GM12878 (cell line): Measurements from ENCODE around the gene GRIPAP1. TPM values are rescaled to one million over a fixed set of nuclear protein-coding genes. Genes with fewer than 3 reads are reported as not detected.

Source experiments
- ATAC-seq: fragments of 200-7000 bp; cut with Tn5 transposase; 3 replicates; pipeline ENCODE4 v1.9.1; 2020; ENCODE audit warnings: mild to moderate bottlenecking, moderate library complexity
- BruUV-seq: library from RNA; stranded (reverse); fragments of 400-500 nt; replicated peaks from 2 replicates; lab custom pipeline; 2021; lab: Mats Ljungman, UMichigan
- CTCF ChIA-PET: fragments of 300-600 bp; sonication (Branson Sonifier 250); formaldehyde crosslinking; extraction: SDS; loops from one replicate; lab custom pipeline; 2021; ENCODE audit warnings: inconsistent platforms; lab: Yijun Ruan, JAX
- POLR2A ChIA-PET: fragments of 350-600 bp; formaldehyde crosslinking; extraction: SDS; loops from one replicate; lab custom pipeline; 2021; ENCODE audit warnings: inconsistent platforms; lab: Charles Lee
- RAD21 ChIA-PET: fragments of 300-600 bp; sonication (Branson Sonifier 250); formaldehyde crosslinking; loops from one replicate; lab custom pipeline; 2023; ENCODE audit warnings: antibody characterized with exemption; ENCODE audit not compliant: unreplicated experiment; lab: Charles Lee
- SMC1A ChIA-PET: fragments of 300-600 bp; sonication (Branson Sonifier 250); formaldehyde crosslinking; loops from one replicate; lab custom pipeline; 2023; ENCODE audit not compliant: unreplicated experiment, uncharacterized antibody; lab: Charles Lee
- DNase-seq: peaks from one replicate; pipeline ENCODE4 v3.0.0-alpha.2; 2011; ENCODE audit warnings: low read depth, low spot score
- FAIRE-seq: peaks from 3 replicates; lab custom pipeline; 2011; peaks lifted over from hg19 to GRCh38; lab: Jason Lieb, UNC
- H2AFZ ChIP-seq: 2 replicates; pipeline ENCODE4 v1.6.0; 2011; ENCODE audit warnings: low read depth, low read length, control low read depth; ENCODE audit not compliant: control insufficient read depth
- H3K27ac ChIP-seq: 2 replicates; pipeline ENCODE4 v1.5.1; 2011; ENCODE audit warnings: control low read depth; ENCODE audit not compliant: control insufficient read depth, insufficient read depth
- H3K27me3 ChIP-seq, 2 experiments: replicated peaks in 1 of 2; 2 replicates each; pipeline versions ENCODE4 v1.6.0 to v1.6.1; 2011; ENCODE audit warnings: low read length in 1 of 2; ENCODE audit not compliant: control insufficient read depth in 2 of 2, insufficient read depth in 2 of 2
- H3K36me3 ChIP-seq, 2 experiments: 2 replicates each; pipeline ENCODE4 v1.5.1; 2011; ENCODE audit warnings: low read length in 1 of 2; ENCODE audit not compliant: control insufficient read depth in 2 of 2, insufficient read depth in 2 of 2
- H3K4me1 ChIP-seq: 2 replicates; pipeline ENCODE4 v1.6.1; 2011; ENCODE audit warnings: mild to moderate bottlenecking, low read length, moderate library complexity, mixed read lengths; ENCODE audit not compliant: control insufficient read depth, insufficient read depth
- H3K4me2 ChIP-seq: 2 replicates; pipeline ENCODE4 v1.6.0; 2011; ENCODE audit warnings: control low read depth; ENCODE audit not compliant: control insufficient read depth, insufficient read depth
- H3K4me3 ChIP-seq: fragments of 200-600 bp; sonication (generic); 2 replicates; pipeline ENCODE4 v1.5.1; 2016
- H3K79me2 ChIP-seq: 2 replicates; pipeline ENCODE4 v1.6.0; 2011; ENCODE audit warnings: low read length; ENCODE audit not compliant: control insufficient read depth, insufficient read depth
- H3K9ac ChIP-seq: 2 replicates; pipeline ENCODE4 v1.8.0; 2011; ENCODE audit warnings: low read length, control low read depth, mixed read lengths; ENCODE audit not compliant: control insufficient read depth, insufficient read depth
- H3K9me3 ChIP-seq: replicated peaks from 3 replicates; pipeline ENCODE4 v1.5.1; 2011; ENCODE audit warnings: mild to moderate bottlenecking, low read length; ENCODE audit not compliant: control insufficient read depth, insufficient read depth
- H4K20me1 ChIP-seq: 2 replicates; pipeline ENCODE4 v1.6.0; 2011; ENCODE audit not compliant: control insufficient read depth, insufficient read depth
- NR2C1 ChIP-seq: fragments of 450-650 bp; IDR thresholded peaks from 2 replicates; pipeline ENCODE4 v1.6.1; 2017; ENCODE audit warnings: antibody characterized with exemption, mild to moderate bottlenecking, moderate library complexity
- PAX8 ChIP-seq: fragments of 450-650 bp; IDR thresholded peaks from 2 replicates; pipeline ENCODE4 v1.6.1; 2017; ENCODE audit warnings: mild to moderate bottlenecking, moderate library complexity
- POLR2A ChIP-seq: IDR thresholded peaks from 2 replicates; pipeline ENCODE4 v1.6.1; 2011; ENCODE audit warnings: low read depth, mild to moderate bottlenecking, low read length
- RB1 ChIP-seq: fragments of 450-650 bp; formaldehyde crosslinking; IDR thresholded peaks from 2 replicates; pipeline ENCODE4 v1.6.1; 2017; ENCODE audit warnings: mild to moderate bottlenecking, borderline replicate concordance
- SMAD5 ChIP-seq: IDR thresholded peaks from 2 replicates; pipeline ENCODE4 v1.6.1; 2016; ENCODE audit warnings: antibody characterized with exemption, low read depth
- SUPT20H ChIP-seq: IDR thresholded peaks from 2 replicates; pipeline ENCODE4 v1.6.1; 2011; ENCODE audit warnings: low read depth, mild to moderate bottlenecking, low read length, moderate library complexity, borderline replicate concordance; ENCODE audit not compliant: control insufficient read depth
- SUZ12 ChIP-seq: fragments of 200-600 bp; sonication (generic); IDR thresholded peaks from one replicate; pipeline ENCODE4 v1.6.1; 2018; ENCODE audit warnings: antibody characterized with exemption, mild to moderate bottlenecking; ENCODE audit not compliant: unreplicated experiment
- WGBS: methylation state at CpG from one replicate; pipeline ENCODE4 v1.1.6; 2016; ENCODE audit warnings: low lambda C conversion rate; ENCODE audit not compliant: insufficient replicate concordance, insufficient coverage; ENCODE audit errors: missing lambda C conversion rate; 5-methylcytosine and 5-hydroxymethylcytosine counted together
- in situ Hi-C: fragments of 300-500 bp; cut with MboI; formaldehyde crosslinking; loops from 9 replicates; pipeline ENCODE4 v1.14.3; 2018; ENCODE audit warnings: mixed read lengths
- intact Hi-C: fragments of 100-400 bp; cut with micrococcal nuclease; formaldehyde crosslinking; loops from one replicate; pipeline ENCODE4 v1.14.2; 2022; ENCODE audit not compliant: unreplicated experiment
- polyA plus RNA-seq, 11 experiments: library from polyadenylated mRNA; depleted of rRNA in 4 of 11; unstranded in 6 of 11; stranded (reverse) in 5 of 11; fragments of >200 nt; fragmentation: Nextera tagmentation in 4 of 11; fragmentation: Illumina TruSeq in 1 of 11; extraction: Ambion mirVana in 4 of 11; extraction: Trizol in 1 of 11; gene quantifications; 1 replicate in 1 of 11; 2 replicates in 10 of 11; pipeline versions ENCODE4 v1.2.1 to v1.2.3, GENCODE V29; 2011 to 2016; ENCODE audit warnings: inconsistent platforms in 2 of 11, missing spikeins in 2 of 11, low read depth in 1 of 11
- total RNA-seq, 4 experiments: library from RNA; depleted of rRNA in 3 of 4; stranded (reverse); fragments of >200 nt in 3 of 4; fragmentation: Illumina TruSeq in 1 of 4; extraction: Trizol in 1 of 4; gene quantifications; 2 replicates each; pipeline versions ENCODE4 v1.2.1 to v1.2.3, GENCODE V29; 2013 to 2021
- TF ChIP-seq, protein P1 (sequence below): fragments of 450-650 bp; IDR thresholded peaks from 2 replicates; pipeline ENCODE4 v1.6.1; 2017; ENCODE audit warnings: antibody characterized with exemption, mild to moderate bottlenecking, moderate library complexity
- TF ChIP-seq, protein P2 (sequence below): fragments of 450-650 bp; IDR thresholded peaks from 2 replicates; pipeline ENCODE4 v1.6.1; 2017; ENCODE audit warnings: mild to moderate bottlenecking, moderate library complexity
- TF ChIP-seq, protein P3 (sequence below): fragments of 450-650 bp; IDR thresholded peaks from 2 replicates; pipeline ENCODE4 v1.6.1; 2017; ENCODE audit warnings: mild to moderate bottlenecking, low read depth, inconsistent platforms; ENCODE audit not compliant: poor library complexity, severe bottlenecking

The GRIPAP1 gene
- total and polyA plus RNA-seq, 10 of the 15 experiments (the other 5 are each of a cell fraction or from before 2014, with no cell fraction given), result 4.2 to 44.7 (median 25.8) TPM

DNA sequence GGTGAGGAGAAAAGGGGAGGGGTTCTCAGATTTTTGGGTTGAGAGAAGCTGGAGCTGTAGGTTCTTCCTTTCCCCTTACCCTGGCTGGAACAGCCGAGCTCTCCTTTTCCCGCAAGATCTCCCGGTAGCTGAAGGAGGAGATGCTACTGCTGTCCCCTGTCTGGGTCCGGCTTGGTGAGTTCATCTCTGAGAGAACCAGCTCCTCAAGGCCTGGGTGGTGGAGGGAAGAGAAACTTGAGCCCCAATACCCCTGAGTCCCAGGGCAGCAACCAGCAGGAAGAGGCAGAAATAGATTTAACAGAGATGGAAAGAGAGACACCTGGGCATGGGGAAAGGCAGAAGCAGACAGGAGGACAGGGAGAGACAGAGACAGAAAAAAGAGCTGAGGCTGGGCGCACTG, 23.8 kb downstream of the GRIPAP1 start (continued):
- no peak for TF ChIP-seq SUZ12

DNA sequence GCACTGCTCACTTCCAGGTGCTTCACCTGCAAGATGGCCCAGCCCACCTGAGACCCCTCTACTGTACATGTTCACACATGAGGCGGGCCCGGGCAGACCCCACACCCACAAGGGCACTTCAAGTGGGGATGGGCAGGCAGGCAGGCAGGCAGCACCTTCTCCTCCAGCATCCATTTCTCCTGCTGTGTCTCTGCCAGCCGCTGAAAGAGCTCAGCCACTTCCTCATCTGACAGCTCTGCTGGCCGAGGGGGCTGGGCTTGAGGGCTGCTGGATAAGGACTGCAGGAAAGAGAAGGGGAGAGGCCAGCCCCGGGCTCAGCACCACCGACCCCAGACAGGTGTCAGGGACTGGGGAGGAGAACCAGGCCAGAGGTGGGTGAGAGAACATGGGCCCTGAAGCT, 26.0 kb downstream of the GRIPAP1 start:
- Histone ChIP-seq H3K36me3 (no peaks in the 10 kb centered on the region; a peak in 3 of 4 replicates), H3K9me3 (no peaks in the 10 kb centered on the region), H3K9ac (no peak overlapping the region), H3K4me3 (no peak overlapping the region), H4K20me1 (no peaks in the 10 kb centered on the region), H3K4me1 (peaks cover 5% of the 10 kb centered on the region), H3K4me2 (no peak overlapping the region), H3K27ac (no peak overlapping the region), H3K79me2 (no peaks in the 10 kb centered on the region), H3K27me3 (no peaks in the 10 kb centered on the region), H2AFZ (no peak overlapping the region)
- ChIA-PET SMC1A (no interaction called here), CTCF (interaction anchor here (0.6 kb wide), 1 partner anchor 183 kb away, joined by 3 read pairs; no protein-coding TSS in a partner anchor), RAD21 (no interaction called here), POLR2A (no interaction called here)
- DNase-seq, result no peak
- in situ Hi-C loops, result no loop called here
- no peak for FAIRE-seq
- no peak for ATAC-seq
- BruUV-seq, result no TSS peak
- 9% methylated on average over 6 of the region's 6 CpGs for WGBS
- intact Hi-C loops, result no loop called here
- no peak for TF ChIP-seq PAX8
- TF ChIP-seq, protein P1, sequence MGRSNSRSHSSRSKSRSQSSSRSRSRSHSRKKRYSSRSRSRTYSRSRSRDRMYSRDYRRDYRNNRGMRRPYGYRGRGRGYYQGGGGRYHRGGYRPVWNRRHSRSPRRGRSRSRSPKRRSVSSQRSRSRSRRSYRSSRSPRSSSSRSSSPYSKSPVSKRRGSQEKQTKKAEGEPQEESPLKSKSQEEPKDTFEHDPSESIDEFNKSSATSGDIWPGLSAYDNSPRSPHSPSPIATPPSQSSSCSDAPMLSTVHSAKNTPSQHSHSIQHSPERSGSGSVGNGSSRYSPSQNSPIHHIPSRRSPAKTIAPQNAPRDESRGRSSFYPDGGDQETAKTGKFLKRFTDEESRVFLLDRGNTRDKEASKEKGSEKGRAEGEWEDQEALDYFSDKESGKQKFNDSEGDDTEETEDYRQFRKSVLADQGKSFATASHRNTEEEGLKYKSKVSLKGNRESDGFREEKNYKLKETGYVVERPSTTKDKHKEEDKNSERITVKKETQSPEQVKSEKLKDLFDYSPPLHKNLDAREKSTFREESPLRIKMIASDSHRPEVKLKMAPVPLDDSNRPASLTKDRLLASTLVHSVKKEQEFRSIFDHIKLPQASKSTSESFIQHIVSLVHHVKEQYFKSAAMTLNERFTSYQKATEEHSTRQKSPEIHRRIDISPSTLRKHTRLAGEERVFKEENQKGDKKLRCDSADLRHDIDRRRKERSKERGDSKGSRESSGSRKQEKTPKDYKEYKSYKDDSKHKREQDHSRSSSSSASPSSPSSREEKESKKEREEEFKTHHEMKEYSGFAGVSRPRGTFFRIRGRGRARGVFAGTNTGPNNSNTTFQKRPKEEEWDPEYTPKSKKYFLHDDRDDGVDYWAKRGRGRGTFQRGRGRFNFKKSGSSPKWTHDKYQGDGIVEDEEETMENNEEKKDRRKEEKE, result no peak
- no peak for TF ChIP-seq POLR2A
- TF ChIP-seq, protein P2, sequence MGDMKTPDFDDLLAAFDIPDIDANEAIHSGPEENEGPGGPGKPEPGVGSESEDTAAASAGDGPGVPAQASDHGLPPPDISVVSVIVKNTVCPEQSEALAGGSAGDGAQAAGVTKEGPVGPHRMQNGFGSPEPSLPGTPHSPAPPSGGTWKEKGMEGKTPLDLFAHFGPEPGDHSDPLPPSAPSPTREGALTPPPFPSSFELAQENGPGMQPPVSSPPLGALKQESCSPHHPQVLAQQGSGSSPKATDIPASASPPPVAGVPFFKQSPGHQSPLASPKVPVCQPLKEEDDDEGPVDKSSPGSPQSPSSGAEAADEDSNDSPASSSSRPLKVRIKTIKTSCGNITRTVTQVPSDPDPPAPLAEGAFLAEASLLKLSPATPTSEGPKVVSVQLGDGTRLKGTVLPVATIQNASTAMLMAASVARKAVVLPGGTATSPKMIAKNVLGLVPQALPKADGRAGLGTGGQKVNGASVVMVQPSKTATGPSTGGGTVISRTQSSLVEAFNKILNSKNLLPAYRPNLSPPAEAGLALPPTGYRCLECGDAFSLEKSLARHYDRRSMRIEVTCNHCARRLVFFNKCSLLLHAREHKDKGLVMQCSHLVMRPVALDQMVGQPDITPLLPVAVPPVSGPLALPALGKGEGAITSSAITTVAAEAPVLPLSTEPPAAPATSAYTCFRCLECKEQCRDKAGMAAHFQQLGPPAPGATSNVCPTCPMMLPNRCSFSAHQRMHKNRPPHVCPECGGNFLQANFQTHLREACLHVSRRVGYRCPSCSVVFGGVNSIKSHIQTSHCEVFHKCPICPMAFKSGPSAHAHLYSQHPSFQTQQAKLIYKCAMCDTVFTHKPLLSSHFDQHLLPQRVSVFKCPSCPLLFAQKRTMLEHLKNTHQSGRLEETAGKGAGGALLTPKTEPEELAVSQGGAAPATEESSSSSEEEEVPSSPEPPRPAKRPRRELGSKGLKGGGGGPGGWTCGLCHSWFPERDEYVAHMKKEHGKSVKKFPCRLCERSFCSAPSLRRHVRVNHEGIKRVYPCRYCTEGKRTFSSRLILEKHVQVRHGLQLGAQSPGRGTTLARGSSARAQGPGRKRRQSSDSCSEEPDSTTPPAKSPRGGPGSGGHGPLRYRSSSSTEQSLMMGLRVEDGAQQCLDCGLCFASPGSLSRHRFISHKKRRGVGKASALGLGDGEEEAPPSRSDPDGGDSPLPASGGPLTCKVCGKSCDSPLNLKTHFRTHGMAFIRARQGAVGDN, result no peak
- TF ChIP-seq, protein P3, sequence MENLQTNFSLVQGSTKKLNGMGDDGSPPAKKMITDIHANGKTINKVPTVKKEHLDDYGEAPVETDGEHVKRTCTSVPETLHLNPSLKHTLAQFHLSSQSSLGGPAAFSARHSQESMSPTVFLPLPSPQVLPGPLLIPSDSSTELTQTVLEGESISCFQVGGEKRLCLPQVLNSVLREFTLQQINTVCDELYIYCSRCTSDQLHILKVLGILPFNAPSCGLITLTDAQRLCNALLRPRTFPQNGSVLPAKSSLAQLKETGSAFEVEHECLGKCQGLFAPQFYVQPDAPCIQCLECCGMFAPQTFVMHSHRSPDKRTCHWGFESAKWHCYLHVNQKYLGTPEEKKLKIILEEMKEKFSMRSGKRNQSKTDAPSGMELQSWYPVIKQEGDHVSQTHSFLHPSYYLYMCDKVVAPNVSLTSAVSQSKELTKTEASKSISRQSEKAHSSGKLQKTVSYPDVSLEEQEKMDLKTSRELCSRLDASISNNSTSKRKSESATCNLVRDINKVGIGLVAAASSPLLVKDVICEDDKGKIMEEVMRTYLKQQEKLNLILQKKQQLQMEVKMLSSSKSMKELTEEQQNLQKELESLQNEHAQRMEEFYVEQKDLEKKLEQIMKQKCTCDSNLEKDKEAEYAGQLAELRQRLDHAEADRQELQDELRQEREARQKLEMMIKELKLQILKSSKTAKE, result no peak
- no peak for TF ChIP-seq SMAD5
- TF ChIP-seq NR2C1, result no peak
- no peak for TF ChIP-seq SUPT20H
- no peak for TF ChIP-seq RB1
